ENCODE data around the gene BRD9.

The BRD9 gene

GRCh38 chr5:886716-887325 lies 5.8 kb downstream of the BRD9 start:
- no peak overlapping the region for H3K4me3 ChIP-seq (ENCODE audit: low read depth, low read length)
- no peak for TF ChIP-seq CTCF (IDR thresholded peaks at IDR 0.05; ENCODE audit: low read depth, low read length)
- no peak for DNase-seq

DNA sequence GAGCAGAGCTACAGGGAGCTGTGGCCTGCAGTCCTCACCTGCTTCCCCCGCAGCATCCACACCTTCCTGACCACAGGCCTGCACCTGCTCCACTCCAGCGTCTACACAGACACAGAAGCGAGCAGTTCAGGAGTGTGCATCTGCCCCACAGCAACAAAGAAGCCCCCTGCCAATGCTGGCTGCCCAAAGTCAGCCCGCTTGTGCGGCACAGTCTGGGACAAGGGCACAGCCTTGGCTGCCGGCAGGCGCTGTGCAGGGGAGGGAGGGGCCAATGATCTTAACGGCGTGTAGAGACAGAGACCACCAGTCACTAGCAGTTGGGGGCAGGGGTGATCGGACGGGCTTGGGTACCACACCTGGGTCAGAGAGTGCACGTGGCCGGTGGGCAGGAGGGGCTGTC lies 6.6 kb downstream of the BRD9 start:
- H3K4me3 ChIP-seq (ENCODE audit: low read depth, low read length), result no peak overlapping the region
- H3K9me3 ChIP-seq, result no peaks in the 10 kb centered on the region

More at GRCh38 chr5:886716-887325, 5.8 kb downstream of the BRD9 start:
- Histone ChIP-seq H3K4me1 (peaks cover 12% of the 10 kb centered on the region), H3K36me3 (peaks cover 96% of the 10 kb centered on the region), H3K9me3 (no peaks in the 10 kb centered on the region), H3K27me3 (no peaks in the 10 kb centered on the region)

GRCh38 chr5:885529-885928 lies 7.1 kb downstream of the BRD9 start:
- H3K4me3 ChIP-seq (ENCODE audit: low read depth, low read length), result no peak overlapping the region
- H3K4me1 ChIP-seq, result peaks cover 12% of the 10 kb centered on the region
- H3K27me3 ChIP-seq, result no peaks in the 10 kb centered on the region
- peak; percentile 90 for DNase-seq
- TF ChIP-seq CTCF (IDR thresholded peaks at IDR 0.05; ENCODE audit: low read depth, low read length), result no peak
- H3K36me3 ChIP-seq, result peaks cover 98% of the 10 kb centered on the region
- H3K9me3 ChIP-seq, result no peaks in the 10 kb centered on the region

More for the DNA sequence above, 6.6 kb downstream of the BRD9 start:
- H3K36me3 ChIP-seq, result peaks cover 98% of the 10 kb centered on the region
- no peak for TF ChIP-seq CTCF (IDR thresholded peaks at IDR 0.05; ENCODE audit: low read depth, low read length)
- H3K27me3 ChIP-seq, result no peaks in the 10 kb centered on the region
- DNase-seq, result no peak
- H3K4me1 ChIP-seq, result peaks cover 12% of the 10 kb centered on the region

DNA sequence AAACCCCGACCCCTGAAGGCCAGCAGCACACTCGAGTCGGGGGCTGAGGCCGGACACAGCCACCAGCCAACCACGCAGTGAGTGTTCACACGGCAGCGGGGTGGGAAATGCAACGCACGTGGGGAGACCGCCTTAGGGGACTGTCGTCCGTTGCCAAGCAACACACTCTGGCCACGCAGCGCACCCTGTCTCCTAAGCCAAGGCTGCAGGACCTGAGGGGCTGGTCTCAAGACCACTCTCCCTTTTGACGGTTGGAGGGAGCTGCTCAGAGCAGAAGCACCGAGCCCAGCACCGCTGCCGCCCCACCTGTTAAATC lies 7.5 kb downstream of the BRD9 start:
- H3K9me3 ChIP-seq, result no peaks in the 10 kb centered on the region
- peaks cover 94% of the 10 kb centered on the region for H3K36me3 ChIP-seq
- no peaks in the 10 kb centered on the region for H3K27me3 ChIP-seq
- H3K4me1 ChIP-seq, result peaks cover 12% of the 10 kb centered on the region
- no peak for DNase-seq
- no peak for TF ChIP-seq CTCF (IDR thresholded peaks at IDR 0.05; ENCODE audit: low read depth, low read length)
- no peak overlapping the region for H3K4me3 ChIP-seq (ENCODE audit: low read depth, low read length)

DNA sequence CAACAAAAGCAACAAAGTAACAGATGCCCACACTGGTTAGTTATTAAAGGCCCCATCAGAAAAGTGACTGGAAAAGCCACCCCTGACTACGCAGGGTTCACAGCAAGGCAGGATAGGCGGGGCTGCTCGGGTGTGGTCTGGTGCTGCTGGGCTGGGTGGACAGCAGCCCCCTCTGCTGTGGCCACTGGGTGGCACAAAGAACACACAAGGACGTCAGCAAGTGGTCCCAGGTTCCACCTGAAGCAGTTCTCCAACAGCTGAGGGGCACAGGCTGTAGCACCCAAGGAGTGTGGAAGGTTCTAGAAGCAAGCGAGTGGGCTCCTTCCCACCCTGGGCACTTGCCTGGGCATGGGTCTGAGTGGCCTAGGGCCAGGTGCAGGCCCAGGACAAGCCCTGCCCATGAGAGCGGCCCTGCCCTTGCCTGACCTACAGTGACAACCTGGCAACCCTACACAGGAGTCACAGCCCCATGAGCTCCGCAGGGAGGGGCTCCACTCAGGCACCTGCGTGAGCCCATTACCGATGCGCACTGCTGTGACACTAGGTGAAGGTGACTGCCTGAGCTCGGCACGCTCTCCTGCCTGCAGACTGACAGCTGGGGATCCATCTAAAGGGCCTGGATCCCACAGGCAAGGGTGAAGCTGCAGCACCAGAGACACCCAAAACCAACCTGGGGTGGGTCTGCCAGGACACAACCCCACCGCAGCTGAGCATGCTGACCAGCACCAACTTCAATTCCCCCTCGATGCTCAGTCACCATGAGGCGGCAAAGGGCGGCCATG lies 8.1 kb downstream of the BRD9 start:
- H3K9me3 ChIP-seq, result no peaks in the 10 kb centered on the region
- H3K27me3 ChIP-seq, result no peaks in the 10 kb centered on the region
- H3K4me3 ChIP-seq (ENCODE audit: low read depth, low read length), result no peak overlapping the region
- no peak for TF ChIP-seq CTCF (IDR thresholded peaks at IDR 0.05; ENCODE audit: low read depth, low read length)
- DNase-seq, result no peak
- H3K4me1 ChIP-seq, result peaks cover 12% of the 10 kb centered on the region
- peaks cover 88% of the 10 kb centered on the region for H3K36me3 ChIP-seq

Measured in BE2C (cell line).